Measurements from ENCODE around the gene TMEM218.
"Not testable (repeated sequence)": the region's sequence is repeated elsewhere in the genome, so short reads cannot be mapped to it uniquely, and the experiment has no call there.

Gene TMEM218

DNA sequence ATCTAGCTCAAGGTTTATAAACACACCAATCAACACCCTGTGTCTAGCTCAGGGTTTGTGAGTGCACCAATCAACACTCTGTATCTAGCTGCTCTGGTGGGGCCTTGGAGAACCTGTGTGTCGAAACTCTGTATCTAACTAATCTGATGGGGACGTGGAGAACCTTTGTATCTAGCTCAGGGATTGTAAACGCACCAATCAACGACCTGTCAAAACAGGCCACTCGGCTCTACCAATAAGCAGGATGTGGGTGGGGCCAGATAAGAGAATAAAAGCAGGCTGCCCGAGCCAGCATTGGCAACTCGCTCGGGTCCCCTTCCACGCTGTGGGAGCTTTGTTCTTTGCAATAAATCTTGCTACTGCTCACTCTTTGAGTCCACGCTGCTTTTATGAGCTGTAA lies 21.3 kb downstream of the TMEM218 start:
- not testable (repeated sequence) for DNase-seq

- DNase-seq: not testable (repeated sequence)
These were observed 21.9 kb downstream of the TMEM218 start for GRCh38 chr11:125089481-125089880.

GRCh38 chr11:125088576-125089455 lies 22.6 kb downstream of the TMEM218 start:
- no peak for DNase-seq

DNA sequence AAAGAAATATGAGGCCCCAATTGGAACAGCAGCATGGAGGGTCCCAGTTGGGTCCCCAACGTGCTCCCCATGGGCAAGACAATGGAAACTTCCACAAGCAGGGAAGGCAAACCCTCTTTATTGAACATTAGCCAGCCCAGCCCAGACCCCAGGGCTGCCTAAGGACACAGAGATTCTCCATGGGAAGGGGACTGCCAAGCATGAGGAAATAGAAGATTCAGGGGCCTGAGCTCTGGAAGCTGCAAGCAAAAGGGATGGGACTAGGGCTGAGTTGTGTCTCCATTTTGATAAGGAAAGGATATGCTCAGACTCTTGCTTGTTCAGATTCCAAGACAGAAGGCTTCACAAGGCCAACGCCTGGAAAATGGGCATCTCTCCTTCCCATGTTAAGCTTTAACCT lies 23.3 kb downstream of the TMEM218 start:
- DNase-seq: no peak

DNA sequence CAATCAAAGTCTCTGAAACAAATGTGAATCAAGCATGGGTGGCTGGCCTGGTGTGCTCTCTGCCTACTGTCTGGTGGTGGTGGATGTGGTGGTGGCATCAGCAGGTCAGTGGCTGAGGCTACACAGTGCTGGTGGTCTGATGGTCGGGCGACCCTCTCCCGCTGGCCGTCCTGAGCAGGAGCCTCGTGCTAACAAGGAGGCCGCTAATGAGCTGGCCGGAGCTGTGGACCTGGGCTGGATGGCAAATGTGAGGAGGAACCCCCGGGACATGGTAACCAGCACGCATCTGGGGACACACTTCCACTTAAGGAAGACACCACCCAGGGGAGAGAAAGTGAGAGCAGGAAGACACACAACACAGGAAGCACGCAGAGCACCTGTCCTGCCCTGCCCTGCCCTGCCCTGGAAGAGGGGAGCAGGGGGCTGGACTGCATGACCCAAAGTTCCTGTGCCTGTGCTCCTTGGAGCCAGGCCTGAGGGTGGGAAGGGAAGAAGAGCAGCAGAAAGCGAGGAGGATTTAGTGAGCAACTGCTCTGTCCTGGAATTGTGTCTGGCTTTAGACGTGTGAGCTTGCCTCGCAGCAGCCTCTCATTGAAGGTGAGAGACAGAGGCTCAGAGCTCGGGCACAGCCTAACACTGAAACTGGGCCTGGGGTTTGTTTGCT lies 24.7 kb downstream of the TMEM218 start:
- no peak for DNase-seq

- DNase-seq: no peak
These were observed 25.9 kb downstream of the TMEM218 start for GRCh38 chr11:125085301-125086081.

- no peak for DNase-seq
These were observed 26.6 kb downstream of the TMEM218 start for GRCh38 chr11:125084761-125085231.

DNA sequence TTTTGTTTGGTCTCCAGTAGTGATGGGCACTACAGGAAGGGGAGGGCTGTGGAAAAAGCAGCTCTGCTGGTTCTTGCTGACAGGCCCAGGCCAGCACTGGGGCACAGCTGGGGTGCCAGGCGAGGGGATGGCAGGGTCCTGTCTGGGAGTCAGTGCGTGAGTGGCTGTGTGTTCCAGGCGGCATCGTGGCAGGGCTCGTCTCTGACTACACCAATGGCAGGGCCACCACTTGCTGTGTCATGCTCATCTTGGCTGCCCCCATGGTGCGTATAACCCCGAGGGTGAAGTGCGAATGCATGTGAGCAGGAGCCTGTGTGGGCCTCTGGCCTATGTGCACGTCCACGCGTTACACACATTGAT lies 27.4 kb downstream of the TMEM218 start:
- DNase-seq: no peak

DNA sequence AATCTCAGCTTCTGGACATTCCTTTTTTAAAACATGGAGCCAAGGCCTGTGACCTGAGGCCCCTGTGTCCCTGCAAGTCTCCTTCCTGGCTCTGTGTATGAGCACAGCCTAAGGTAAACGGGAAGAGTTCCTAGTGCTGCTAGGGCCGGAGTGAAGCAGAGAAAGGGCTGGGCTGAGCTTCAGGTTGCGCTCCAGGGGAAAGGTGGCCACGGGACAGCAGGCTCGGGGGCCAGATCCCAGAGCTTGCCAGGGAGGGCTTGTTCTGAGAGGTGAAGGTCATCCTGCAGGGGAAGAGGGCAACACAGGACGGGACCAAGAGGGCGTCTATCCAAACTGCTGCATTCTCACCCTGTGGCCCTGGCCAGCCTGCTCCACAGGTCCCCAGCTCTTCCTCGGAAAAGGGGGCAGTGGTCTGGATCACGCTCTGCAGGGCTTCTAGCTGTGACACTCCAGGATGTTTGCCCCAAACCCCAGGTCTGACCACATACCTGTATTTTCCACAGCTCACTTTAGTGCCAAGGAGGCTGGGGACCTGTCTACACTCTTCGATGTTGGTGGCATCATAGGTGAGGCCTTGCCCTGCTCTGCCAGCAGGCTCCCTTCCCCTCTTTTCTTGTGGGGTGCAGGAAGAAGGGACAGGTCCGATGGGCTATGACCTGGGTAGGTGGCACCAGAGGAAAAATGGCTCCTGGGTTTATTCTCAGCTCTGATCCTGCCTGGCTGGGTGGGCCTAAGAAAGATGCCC lies 27.9 kb downstream of the TMEM218 start:
- DNase-seq: no peak

GRCh38 chr11:125082611-125083311 lies 28.7 kb downstream of the TMEM218 start:
- peak; percentile 49 for DNase-seq

- no peak for DNase-seq
These were observed 29.4 kb downstream of the TMEM218 start for GRCh38 chr11:125082040-125082439.

DNA sequence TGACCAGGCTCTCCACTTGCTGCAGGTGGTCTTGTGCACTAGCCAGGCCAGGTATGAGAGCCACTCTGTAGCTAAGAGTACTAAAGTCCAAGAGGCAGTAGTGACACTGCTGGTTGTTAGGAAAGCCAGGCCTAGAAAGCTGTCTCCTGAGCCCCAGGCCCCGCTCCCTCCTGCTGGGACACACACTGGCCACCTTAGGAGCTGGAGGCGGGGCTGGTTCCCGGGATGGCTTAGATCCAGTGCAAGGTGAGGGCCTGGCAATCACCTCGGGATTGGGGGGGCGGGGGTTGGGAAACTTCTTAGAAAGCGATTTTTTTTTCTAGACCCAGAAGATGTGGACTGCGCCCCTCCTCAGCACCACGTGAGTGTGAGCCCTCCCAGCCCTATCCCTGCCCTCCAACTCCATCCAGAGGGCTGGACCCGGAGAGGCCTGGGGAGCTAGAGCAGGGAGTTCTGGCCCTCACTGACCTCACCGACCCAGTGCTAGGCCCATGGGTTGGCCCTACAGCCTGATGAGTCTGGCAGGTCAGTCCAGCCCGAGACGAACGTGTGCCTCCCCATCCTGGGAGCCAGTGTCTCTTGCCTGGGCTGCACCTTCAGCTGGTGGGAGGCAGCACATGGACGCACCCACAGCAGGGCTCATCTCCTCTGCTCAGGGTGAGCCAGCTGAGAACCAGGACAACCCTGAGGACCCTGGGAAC lies 30.2 kb downstream of the TMEM218 start:
- no peak for DNase-seq

- no peak for DNase-seq
These were observed 30.9 kb downstream of the TMEM218 start for GRCh38 chr11:125080531-125080911.

GRCh38 chr11:125079878-125080530 lies 31.4 kb downstream of the TMEM218 start:
- no peak for DNase-seq

GRCh38 chr11:125079151-125079877 lies 32.1 kb downstream of the TMEM218 start:
- no peak for DNase-seq

- DNase-seq: no peak
These were observed 32.8 kb downstream of the TMEM218 start for GRCh38 chr11:125078516-125079140.

GRCh38 chr11:125078016-125078415 lies 33.4 kb downstream of the TMEM218 start:
- no peak for DNase-seq

DNA sequence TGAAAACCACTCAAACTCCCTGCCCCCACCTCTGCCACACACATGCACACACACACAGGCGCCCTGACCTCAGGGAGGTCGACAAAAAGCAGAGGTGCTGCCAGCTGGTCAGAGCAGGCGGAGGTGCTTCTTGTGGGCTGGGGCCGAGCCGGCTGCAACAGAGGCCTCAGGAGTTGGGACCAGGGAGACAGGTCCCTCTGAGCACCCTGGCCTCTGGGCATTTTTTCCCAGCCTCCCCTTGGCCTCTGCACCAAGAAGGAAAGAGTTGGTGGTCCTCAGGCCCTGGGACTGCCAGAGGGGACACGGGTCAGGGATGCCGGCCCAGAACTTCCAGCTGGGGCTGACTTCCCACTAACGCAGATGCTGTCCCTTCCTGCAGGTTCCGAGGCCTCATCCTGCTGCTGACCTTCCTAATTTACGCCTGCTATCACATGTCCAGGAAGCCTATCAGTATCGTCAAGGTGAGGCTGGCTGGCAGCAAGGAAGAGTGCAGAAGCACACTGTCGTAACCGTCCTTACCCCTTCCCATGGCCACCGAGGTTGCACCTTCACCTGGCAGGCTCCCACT lies 35.0 kb downstream of the TMEM218 start:
- no peak for DNase-seq

GRCh38 chr11:125075900-125076317 lies 35.5 kb downstream of the TMEM218 start:
- DNase-seq: no peak

Measured in fibroblast of skin of scalp (primary cell).